GM18868 (cell line): ENCODE data around the gene EOMES.
A peak's percentile ranks its signal among the peaks of the same experiment; 100 is the strongest.
"Not testable (repeated sequence)": the region's sequence is repeated elsewhere in the genome, so short reads cannot be mapped to it uniquely, and the experiment has no call there.

Experiments used
- ATAC-seq: cut with Tn5 transposase; IDR thresholded peaks from one replicate; pipeline ENCODE4 v1.9.1; 2021; ENCODE audit warnings: mild to moderate bottlenecking, moderate library complexity; ENCODE audit not compliant: unreplicated experiment

EOMES gene

GRCh38 chr3:27721717-27722564 lies at the start of gene EOMES:
EOMES (minus strand) TSS chr3:27722323; CDS start chr3:27722294, 29 bp downstream.
- ATAC-seq = peak; percentile 73

DNA sequence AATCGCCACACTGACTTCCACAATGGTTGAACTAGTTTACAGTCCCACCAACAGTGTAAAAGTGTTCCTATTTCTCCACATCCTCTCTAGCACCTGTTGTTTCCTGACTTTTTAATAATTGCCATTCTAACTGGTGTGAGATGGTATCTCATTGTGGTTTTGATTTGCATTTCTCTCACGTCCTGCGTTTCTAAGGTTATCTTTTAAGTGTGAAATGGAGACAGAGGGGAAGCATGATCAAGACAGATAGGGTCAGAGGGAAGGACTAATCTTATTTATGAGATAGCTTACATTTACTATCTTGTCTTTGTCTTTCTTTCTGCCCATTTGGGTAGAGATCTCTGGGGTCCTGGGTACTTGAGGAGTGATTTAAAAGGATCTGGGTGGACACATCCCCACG lies 48.3 kb upstream of the EOMES start:
- ATAC-seq = not testable (repeated sequence)

- ATAC-seq = no peak
Observed at GRCh38 chr3:27767000-27767399, 44.9 kb upstream of the EOMES start.

DNA sequence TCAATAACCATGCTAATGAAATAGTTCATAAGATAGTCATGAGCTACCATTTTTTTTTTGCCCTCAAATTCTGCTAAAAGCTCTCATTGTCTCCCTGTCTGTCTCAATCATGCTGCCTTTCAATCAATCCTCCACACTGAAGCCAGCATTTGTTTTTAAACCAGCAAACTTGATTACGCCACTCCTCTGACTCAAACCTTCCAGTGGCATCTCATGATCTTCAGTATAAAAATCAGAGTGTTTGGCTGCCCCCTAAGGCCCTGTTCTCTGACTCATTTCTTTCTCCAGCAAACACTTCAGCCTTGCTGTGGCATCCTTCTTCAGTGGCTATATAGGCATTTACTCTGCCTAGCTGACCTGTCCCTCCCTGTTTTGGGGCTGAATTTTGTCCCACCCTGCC lies 36.0 kb upstream of the EOMES start:
- no peak for ATAC-seq

DNA sequence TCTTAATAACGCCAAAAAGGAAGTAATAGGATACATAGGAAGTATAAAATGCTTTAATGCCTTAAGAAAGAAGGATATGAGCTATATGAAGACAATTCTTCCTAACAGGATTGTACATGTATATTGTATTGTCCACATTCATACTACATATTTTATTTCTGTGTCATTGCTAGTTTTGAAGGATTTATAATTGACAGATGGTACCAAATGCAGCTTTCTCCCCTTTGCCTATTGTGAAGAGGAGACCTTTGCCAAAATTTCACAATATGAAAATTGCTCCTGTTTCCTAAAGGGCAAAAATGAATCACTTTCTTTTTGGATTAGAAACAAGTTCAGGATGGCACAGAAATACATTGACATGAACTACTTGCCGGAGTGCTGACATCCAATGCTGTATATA lies 34.8 kb upstream of the EOMES start:
- no peak for ATAC-seq

- no peak for ATAC-seq
Observed at GRCh38 chr3:27752926-27753325, 30.8 kb upstream of the EOMES start.

DNA sequence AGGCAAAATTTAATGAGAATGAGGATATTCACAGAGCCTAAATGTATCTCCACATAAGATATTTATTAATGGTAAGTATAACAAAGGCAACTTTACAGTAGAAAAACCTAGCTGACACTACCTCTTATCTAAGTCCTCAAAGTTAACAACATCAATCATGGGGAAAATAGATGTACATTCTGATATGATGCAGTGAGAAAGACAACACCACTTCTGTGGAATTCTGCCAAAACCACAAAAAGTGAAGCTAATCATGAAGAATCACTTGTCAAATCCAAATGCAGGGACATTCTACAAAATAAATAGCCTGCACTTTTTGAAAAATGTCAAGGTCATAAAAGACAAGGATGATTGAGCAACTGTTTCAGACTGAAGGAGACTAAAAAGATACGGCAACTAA lies 27.5 kb upstream of the EOMES start:
- ATAC-seq = no peak

GRCh38 chr3:27746838-27747237 lies 24.7 kb upstream of the EOMES start:
- no peak for ATAC-seq

DNA sequence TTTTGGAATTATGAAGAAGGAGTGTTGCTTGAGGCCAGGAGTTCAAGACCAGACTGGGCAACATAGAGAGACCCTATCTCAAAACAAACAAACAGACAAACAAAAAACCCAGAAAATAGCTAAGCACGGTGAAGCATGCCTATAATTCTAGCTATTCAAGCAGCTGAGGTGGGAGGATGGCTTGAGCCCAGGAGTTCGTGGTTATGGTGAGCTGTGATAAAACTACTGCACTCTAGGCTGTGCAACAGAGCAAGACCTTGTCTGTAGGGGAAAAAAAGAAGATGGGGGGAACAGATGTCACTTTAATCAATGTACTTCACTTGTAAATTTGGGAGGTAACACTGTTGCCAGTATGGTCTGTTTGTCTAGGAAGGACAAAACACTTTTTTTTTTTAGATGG lies 18.7 kb upstream of the EOMES start:
- ATAC-seq = no peak

- no peak for ATAC-seq
Observed at GRCh38 chr3:27737091-27737490, 15.0 kb upstream of the EOMES start.

GRCh38 chr3:27730774-27731659 lies 8.9 kb upstream of the EOMES start:
- no peak for ATAC-seq

- ATAC-seq = no peak
Observed at GRCh38 chr3:27729748-27730611, 7.9 kb upstream of the EOMES start.

DNA sequence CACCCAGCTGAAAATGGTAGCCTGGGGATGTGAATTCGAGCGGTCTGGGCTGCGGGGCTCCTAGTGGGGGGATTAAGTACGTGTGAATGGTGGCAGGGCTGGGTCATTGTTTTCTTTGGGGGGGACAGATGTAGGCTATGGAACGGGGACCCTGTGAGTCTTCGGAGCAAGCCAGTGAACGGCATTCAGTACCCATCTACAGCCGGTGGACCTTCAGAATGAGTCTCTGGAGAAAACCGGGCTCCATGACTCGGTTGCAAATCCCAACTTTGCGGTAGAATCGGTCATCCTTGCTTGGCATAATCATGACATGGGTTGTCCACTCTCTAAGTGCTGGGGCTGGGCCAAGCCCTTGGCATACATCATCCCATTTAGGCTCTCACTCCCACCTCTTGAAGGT lies 7.2 kb upstream of the EOMES start:
- ATAC-seq = no peak

GRCh38 chr3:27728195-27729087 lies 6.3 kb upstream of the EOMES start:
- ATAC-seq = peak; percentile 70

DNA sequence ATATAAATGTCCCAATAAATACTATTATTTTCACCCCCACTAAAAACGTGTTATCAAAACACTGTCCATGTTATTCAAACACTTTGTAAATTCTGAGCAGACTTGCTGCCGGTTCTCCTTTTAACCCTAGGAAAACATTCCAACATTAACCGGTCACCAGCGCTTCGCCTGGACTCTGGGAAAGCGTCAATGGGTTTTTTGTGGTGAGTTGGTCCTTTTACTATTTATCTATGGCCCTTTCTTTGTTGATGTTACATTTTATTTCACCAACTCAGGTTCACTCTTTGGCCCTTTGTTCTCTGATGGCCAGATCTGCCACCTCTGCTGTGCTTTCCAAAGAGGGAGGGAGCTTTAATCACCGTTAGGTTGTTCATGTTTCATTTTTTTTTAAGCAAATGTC lies 4.1 kb upstream of the EOMES start:
- no peak for ATAC-seq

- no peak for ATAC-seq
Observed at GRCh38 chr3:27724459-27725197, 2.5 kb upstream of the EOMES start.

- ATAC-seq = no peak
Observed at GRCh38 chr3:27723815-27724458, 1.8 kb upstream of the EOMES start.

DNA sequence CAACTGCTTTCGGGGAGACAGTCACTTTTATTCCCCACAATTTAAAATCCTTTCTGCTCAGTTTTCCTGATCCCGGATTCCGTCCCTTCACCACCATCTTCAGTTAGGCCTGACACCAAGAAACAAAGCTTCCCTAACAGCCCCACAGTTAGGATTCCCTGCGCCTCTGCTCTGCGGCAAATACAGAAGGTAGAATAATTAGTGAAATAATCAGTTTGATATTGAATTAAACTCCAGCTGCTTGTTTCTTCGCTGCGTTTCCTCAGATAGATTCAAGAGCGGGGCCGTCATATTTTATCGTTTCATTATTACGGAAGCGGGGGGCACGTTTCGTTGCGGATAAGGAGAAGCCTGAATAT lies 1.3 kb upstream of the EOMES start:
- ATAC-seq = no peak

GRCh38 chr3:27723001-27723445 lies 900 bp upstream of the EOMES start:
- ATAC-seq = no peak
